ENCODE data around the gene SHLD2. TPM values are rescaled to one million over a fixed set of nuclear protein-coding genes. Genes with fewer than 3 reads are reported as not detected.

The SHLD2 gene
- total RNA-seq (2021) = 22.3 to 27.6 TPM (median 24.0 TPM) in 3 replicates
- percentile 74 among the genes with signal in this experiment for Bru-seq, nascent RNA
- long read RNA-seq, experiment 1, transcript SHLD2-202 (10 exons, 3,614 nt) = major isoform, 72 of 171 reads
- long read RNA-seq, experiment 1, transcript SHLD2-201 (9 exons, 3,402 nt) = minor isoform, 26 of 171 reads
- long read RNA-seq, experiment 1, partial matches to known transcripts = 30 of 171 reads
- long read RNA-seq, experiment 1, other reads (novel, unspliced or antisense) = 43 of 171 reads
- long read RNA-seq, experiment 2, partial matches to known transcripts = 21 of 38 reads
- long read RNA-seq, experiment 2, other reads (novel, unspliced or antisense) = 14 of 38 reads
- long read RNA-seq, experiment 3, partial matches to known transcripts = 6 of 25 reads
- long read RNA-seq, experiment 3, other reads (novel, unspliced or antisense) = 13 of 25 reads

GRCh38 chr10:87094373-87095235, at the start of gene SHLD2, which contains the start of gene GLUD1:
Gene SHLD2 (plus strand): TSS chr10:87095206. CDS start chr10:87151355, 56,149 bp downstream.
Gene GLUD1 (minus strand): TSS chr10:87094843. CDS start chr10:87094769, 74 bp downstream.
- Mint-ChIP-seq H3K36me3 (0 out of 2 replicates have a peak, but pooled peaks cover 2% of the 10 kb centered on the region), H3K9me3 (no peaks in the 10 kb centered on the region), H3K4me3 (peak within 1 kb of the TSS; percentile 90), H3K4me1 (peaks cover 37% of the 10 kb centered on the region), H3K27me3 (ENCODE audit: low read depth) (no peaks in the 10 kb centered on the region), H3K27ac (peak within 1 kb of the TSS; percentile 94)
- POLR2A ChIA-PET = no interaction called here
- ATAC-seq = peak; percentile 82
- peak; percentile 92 for DNase-seq (ENCODE audit: low spot score)
- CTCF ChIA-PET = no interaction called here
- TF ChIP-seq, protein P1, sequence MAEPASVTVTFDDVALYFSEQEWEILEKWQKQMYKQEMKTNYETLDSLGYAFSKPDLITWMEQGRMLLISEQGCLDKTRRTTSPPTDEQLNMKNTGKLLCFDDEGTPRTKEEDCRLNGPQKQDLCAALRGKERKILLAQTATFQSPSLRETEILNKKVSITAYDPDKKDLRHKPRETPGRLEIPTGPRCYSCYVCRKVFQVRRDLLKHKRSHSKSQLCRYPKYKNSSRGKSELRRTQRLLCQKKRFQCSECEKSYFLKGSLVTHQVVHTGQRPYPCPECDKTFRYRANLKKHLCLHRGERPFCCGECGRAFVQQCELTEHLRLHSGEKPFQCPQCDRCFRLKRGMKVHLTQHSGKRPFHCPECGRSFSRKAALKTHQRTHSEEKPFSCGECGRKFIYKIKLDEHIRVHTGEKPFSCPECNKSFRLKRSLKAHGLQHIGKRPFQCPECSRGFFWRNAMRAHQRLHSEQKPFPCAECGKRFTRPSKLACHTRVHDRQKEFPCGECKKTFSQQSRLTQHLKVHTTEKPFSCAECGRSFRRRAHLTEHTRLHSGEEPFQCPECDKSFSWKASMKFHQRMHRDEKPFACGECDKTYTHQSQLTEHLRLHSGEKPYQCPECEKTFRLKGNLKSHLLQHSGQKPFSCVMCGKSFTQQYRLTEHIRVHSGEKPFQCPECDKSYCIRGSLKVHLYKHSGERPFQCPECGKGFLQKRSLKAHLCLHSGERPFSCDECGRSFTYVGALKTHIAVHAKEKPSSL (CRISPR knock-in tag; conservative IDR thresholded peaks at IDR 0.05) = no peak
- TF ChIP-seq EMX1 (CRISPR knock-in tag; IDR thresholded peaks at IDR 0.05) = no peak
- TF ChIP-seq ARID4B (CRISPR knock-in tag; IDR thresholded peaks at IDR 0.05; ENCODE audit: borderline replicate concordance) = peak; percentile 16; the same call in 1 of the 2 replicates
- TF ChIP-seq JAZF1 (CRISPR knock-in tag; IDR thresholded peaks at IDR 0.05) = no peak
- TF ChIP-seq IRF2 (CRISPR knock-in tag; IDR thresholded peaks at IDR 0.05; ENCODE audit: borderline replicate concordance, low read depth) = no peak
- peak; percentile 29; the same call in 1 of the 2 replicates for TF ChIP-seq ZNF263 (CRISPR knock-in tag; IDR thresholded peaks at IDR 0.05; ENCODE audit: low read depth)
- peak; percentile 62; the same call in 1 of the 2 replicates for TF ChIP-seq FOXK1 (CRISPR knock-in tag; IDR thresholded peaks at IDR 0.05)
- TF ChIP-seq ZNF671 (CRISPR knock-in tag; IDR thresholded peaks at IDR 0.05) = peak; percentile 46; the same call in 1 of the 2 replicates
- no peak; the same call in 1 of the 2 replicates for TF ChIP-seq STAT6 (CRISPR knock-in tag; conservative IDR thresholded peaks at IDR 0.05; ENCODE audit: low read depth)
- TF ChIP-seq, protein P2, sequence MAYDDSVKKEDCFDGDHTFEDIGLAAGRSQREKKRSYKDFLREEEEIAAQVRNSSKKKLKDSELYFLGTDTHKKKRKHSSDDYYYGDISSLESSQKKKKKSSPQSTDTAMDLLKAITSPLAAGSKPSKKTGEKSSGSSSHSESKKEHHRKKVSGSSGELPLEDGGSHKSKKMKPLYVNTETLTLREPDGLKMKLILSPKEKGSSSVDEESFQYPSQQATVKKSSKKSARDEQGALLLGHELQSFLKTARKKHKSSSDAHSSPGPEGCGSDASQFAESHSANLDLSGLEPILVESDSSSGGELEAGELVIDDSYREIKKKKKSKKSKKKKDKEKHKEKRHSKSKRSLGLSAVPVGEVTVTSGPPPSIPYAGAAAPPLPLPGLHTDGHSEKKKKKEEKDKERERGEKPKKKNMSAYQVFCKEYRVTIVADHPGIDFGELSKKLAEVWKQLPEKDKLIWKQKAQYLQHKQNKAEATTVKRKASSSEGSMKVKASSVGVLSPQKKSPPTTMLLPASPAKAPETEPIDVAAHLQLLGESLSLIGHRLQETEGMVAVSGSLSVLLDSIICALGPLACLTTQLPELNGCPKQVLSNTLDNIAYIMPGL (CRISPR knock-in tag; IDR thresholded peaks at IDR 0.05) = peak; percentile 50; the same call in 1 of the 2 replicates
- TF ChIP-seq, protein P3, sequence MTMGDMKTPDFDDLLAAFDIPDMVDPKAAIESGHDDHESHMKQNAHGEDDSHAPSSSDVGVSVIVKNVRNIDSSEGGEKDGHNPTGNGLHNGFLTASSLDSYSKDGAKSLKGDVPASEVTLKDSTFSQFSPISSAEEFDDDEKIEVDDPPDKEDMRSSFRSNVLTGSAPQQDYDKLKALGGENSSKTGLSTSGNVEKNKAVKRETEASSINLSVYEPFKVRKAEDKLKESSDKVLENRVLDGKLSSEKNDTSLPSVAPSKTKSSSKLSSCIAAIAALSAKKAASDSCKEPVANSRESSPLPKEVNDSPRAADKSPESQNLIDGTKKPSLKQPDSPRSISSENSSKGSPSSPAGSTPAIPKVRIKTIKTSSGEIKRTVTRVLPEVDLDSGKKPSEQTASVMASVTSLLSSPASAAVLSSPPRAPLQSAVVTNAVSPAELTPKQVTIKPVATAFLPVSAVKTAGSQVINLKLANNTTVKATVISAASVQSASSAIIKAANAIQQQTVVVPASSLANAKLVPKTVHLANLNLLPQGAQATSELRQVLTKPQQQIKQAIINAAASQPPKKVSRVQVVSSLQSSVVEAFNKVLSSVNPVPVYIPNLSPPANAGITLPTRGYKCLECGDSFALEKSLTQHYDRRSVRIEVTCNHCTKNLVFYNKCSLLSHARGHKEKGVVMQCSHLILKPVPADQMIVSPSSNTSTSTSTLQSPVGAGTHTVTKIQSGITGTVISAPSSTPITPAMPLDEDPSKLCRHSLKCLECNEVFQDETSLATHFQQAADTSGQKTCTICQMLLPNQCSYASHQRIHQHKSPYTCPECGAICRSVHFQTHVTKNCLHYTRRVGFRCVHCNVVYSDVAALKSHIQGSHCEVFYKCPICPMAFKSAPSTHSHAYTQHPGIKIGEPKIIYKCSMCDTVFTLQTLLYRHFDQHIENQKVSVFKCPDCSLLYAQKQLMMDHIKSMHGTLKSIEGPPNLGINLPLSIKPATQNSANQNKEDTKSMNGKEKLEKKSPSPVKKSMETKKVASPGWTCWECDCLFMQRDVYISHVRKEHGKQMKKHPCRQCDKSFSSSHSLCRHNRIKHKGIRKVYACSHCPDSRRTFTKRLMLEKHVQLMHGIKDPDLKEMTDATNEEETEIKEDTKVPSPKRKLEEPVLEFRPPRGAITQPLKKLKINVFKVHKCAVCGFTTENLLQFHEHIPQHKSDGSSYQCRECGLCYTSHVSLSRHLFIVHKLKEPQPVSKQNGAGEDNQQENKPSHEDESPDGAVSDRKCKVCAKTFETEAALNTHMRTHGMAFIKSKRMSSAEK (CRISPR knock-in tag; IDR thresholded peaks at IDR 0.05; ENCODE audit: borderline replicate concordance) = no peak
- TF ChIP-seq TEAD4 (CRISPR knock-in tag; IDR thresholded peaks at IDR 0.05) = peak; percentile 8; the same call in 1 of the 2 replicates
- no peak for TF ChIP-seq ZNF416 (CRISPR knock-in tag; IDR thresholded peaks at IDR 0.05)
- peak; percentile 80; the same call in 1 of the 2 replicates for TF ChIP-seq MAX (CRISPR knock-in tag; IDR thresholded peaks at IDR 0.05)
- TF ChIP-seq, protein P4, sequence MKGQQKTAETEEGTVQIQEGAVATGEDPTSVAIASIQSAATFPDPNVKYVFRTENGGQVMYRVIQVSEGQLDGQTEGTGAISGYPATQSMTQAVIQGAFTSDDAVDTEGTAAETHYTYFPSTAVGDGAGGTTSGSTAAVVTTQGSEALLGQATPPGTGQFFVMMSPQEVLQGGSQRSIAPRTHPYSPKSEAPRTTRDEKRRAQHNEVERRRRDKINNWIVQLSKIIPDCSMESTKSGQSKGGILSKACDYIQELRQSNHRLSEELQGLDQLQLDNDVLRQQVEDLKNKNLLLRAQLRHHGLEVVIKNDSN (CRISPR knock-in tag; IDR thresholded peaks at IDR 0.05) = no peak
- peak; percentile 86 for TF ChIP-seq FOXP1 (CRISPR knock-in tag; IDR thresholded peaks at IDR 0.05; ENCODE audit: borderline replicate concordance)
- TF ChIP-seq ETV6 (CRISPR knock-in tag; IDR thresholded peaks at IDR 0.05) = no peak

Measured in WTC11 (cell line).